HT-29 (cell line): ENCODE measurements around the gene DDX25. TPM values are rescaled to one million over a fixed set of nuclear protein-coding genes. Genes with fewer than 3 reads are reported as not detected.

ENCODE experiments used
- DNase-seq: peaks from one replicate; pipeline ENCODE4 v3.0.0-alpha.2; 2015; ENCODE audit warnings: low spot score
- total RNA-seq: library from RNA; depleted of rRNA; stranded (reverse); fragments of >200 nt; shearing (Covaris generic); gene quantifications from 2 replicates; pipeline ENCODE4 v1.2.3, GENCODE V29; 2014; rRNA removed

Gene DDX25
- total RNA-seq, 1 experiment from 2014 or later = not detected

- DNase-seq = no peak
These were observed 73.0 kb downstream of the DDX25 start for GRCh38 chr11:125977333-125977732.

GRCh38 chr11:125978181-125978716, 73.9 kb downstream of the DDX25 start:
- no peak for DNase-seq

Other genes with a start within 250 kb of the DDX25 start
- gene ACRV1, start 223.7 kb upstream of the DDX25 start, total RNA-seq = not detected in 2 replicates
- gene PATE1, start 158.2 kb upstream of the DDX25 start, total RNA-seq = not detected in 2 replicates
- gene PATE2, start 125.7 kb upstream of the DDX25 start, total RNA-seq = not detected in 2 replicates
- not detected in 2 replicates for gene PATE3, start 116.4 kb upstream of the DDX25 start, total RNA-seq
- gene PATE4, start 71.2 kb upstream of the DDX25 start, total RNA-seq = not detected in 2 replicates
- gene HYLS1, start 16.8 kb upstream of the DDX25 start, total RNA-seq = 6.9 and 7.2 TPM in 2 replicates
- 7.6 and 9.6 TPM in 2 replicates for gene PUS3, start 1.3 kb upstream of the DDX25 start, total RNA-seq
- 0.03 and 0.08 TPM in 2 replicates for gene VSIG10L2, start 41.5 kb downstream of the DDX25 start, total RNA-seq
- gene CDON, start 158.4 kb downstream of the DDX25 start, total RNA-seq = 4.7 and 4.8 TPM in 2 replicates